Measurements from ENCODE around the gene PPP3R1. TPM values are rescaled to one million over a fixed set of nuclear protein-coding genes. Genes with fewer than 3 reads are reported as not detected.

PPP3R1 gene
- total and polyA plus RNA-seq, 9 of the 15 experiments (the other 6 are each of a cell fraction or from before 2014, with no cell fraction given), result 3.7 to 70.0 (median 24.8) TPM

- TF ChIP-seq, protein P1, sequence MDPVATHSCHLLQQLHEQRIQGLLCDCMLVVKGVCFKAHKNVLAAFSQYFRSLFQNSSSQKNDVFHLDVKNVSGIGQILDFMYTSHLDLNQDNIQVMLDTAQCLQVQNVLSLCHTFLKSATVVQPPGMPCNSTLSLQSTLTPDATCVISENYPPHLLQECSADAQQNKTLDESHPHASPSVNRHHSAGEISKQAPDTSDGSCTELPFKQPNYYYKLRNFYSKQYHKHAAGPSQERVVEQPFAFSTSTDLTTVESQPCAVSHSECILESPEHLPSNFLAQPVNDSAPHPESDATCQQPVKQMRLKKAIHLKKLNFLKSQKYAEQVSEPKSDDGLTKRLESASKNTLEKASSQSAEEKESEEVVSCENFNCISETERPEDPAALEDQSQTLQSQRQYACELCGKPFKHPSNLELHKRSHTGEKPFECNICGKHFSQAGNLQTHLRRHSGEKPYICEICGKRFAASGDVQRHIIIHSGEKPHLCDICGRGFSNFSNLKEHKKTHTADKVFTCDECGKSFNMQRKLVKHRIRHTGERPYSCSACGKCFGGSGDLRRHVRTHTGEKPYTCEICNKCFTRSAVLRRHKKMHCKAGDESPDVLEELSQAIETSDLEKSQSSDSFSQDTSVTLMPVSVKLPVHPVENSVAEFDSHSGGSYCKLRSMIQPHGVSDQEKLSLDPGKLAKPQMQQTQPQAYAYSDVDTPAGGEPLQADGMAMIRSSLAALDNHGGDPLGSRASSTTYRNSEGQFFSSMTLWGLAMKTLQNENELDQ (CRISPR knock-in tag; IDR thresholded peaks at IDR 0.05; ENCODE audit: borderline replicate concordance), result no peak
- TF ChIP-seq ZNF24 (IDR thresholded peaks at IDR 0.05) (no peak), ZNF717 (CRISPR knock-in tag; IDR thresholded peaks at IDR 0.05) (no peak), MED1 (CRISPR knock-in tag; IDR thresholded peaks at IDR 0.05; ENCODE audit: borderline replicate concordance) (no peak), ZBTB8A (IDR thresholded peaks at IDR 0.05; ENCODE audit: partially characterized antibody) (peak; percentile 66), SIRT6 (IDR thresholded peaks at IDR 0.05; ENCODE audit: low read depth, low read length) (no peak)
- TF ChIP-seq, protein P2, sequence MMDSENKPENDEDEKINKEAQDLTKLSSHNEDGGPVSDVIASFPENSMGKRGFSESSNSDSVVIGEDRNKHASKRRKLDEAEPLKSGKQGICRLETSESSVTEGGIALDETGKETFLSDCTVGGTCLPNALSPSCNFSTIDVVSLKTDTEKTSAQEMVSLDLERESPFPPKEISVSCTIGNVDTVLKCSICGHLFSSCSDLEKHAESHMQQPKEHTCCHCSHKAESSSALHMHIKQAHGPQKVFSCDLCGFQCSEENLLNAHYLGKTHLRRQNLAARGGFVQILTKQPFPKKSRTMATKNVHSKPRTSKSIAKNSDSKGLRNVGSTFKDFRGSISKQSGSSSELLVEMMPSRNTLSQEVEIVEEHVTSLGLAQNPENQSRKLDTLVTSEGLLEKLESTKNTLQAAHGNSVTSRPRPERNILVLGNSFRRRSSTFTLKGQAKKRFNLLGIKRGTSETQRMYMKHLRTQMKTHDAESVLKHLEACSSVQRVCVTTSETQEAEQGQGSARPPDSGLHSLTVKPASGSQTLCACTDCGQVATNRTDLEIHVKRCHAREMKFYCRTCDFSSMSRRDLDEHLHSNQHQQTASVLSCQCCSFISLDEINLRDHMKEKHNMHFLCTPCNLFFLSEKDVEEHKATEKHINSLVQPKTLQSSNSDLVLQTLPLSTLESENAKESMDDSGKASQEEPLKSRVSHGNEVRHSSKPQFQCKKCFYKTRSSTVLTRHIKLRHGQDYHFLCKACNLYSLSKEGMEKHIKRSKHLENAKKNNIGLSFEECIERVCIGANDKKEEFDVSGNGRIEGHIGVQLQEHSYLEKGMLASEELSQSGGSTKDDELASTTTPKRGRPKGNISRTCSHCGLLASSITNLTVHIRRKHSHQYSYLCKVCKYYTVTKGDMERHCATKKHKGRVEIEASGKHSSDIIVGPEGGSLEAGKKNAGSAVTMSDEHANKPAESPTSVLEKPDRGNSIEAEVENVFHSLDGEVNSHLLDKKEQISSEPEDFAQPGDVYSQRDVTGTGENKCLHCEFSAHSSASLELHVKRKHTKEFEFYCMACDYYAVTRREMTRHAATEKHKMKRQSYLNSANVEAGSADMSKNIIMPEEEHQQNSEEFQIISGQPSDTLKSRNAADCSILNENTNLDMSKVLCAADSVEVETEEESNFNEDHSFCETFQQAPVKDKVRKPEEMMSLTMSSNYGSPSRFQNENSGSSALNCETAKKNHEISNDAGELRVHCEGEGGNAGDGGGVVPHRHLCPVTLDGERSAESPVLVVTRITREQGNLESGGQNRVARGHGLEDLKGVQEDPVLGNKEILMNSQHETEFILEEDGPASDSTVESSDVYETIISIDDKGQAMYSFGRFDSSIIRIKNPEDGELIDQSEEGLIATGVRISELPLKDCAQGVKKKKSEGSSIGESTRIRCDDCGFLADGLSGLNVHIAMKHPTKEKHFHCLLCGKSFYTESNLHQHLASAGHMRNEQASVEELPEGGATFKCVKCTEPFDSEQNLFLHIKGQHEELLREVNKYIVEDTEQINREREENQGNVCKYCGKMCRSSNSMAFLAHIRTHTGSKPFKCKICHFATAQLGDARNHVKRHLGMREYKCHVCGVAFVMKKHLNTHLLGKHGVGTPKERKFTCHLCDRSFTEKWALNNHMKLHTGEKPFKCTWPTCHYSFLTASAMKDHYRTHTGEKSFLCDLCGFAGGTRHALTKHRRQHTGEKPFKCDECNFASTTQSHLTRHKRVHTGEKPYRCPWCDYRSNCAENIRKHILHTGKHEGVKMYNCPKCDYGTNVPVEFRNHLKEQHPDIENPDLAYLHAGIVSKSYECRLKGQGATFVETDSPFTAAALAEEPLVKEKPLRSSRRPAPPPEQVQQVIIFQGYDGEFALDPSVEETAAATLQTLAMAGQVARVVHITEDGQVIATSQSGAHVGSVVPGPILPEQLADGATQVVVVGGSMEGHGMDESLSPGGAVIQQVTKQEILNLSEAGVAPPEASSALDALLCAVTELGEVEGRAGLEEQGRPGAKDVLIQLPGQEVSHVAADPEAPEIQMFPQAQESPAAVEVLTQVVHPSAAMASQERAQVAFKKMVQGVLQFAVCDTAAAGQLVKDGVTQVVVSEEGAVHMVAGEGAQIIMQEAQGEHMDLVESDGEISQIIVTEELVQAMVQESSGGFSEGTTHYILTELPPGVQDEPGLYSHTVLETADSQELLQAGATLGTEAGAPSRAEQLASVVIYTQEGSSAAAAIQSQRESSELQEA (IDR thresholded peaks at IDR 0.05; ENCODE audit: low read depth), result peak; percentile 97
- TF ChIP-seq, protein P3, sequence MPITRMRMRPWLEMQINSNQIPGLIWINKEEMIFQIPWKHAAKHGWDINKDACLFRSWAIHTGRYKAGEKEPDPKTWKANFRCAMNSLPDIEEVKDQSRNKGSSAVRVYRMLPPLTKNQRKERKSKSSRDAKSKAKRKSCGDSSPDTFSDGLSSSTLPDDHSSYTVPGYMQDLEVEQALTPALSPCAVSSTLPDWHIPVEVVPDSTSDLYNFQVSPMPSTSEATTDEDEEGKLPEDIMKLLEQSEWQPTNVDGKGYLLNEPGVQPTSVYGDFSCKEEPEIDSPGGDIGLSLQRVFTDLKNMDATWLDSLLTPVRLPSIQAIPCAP (CRISPR knock-in tag; IDR thresholded peaks at IDR 0.05; ENCODE audit: borderline replicate concordance), result no peak
- TF ChIP-seq, protein P4, sequence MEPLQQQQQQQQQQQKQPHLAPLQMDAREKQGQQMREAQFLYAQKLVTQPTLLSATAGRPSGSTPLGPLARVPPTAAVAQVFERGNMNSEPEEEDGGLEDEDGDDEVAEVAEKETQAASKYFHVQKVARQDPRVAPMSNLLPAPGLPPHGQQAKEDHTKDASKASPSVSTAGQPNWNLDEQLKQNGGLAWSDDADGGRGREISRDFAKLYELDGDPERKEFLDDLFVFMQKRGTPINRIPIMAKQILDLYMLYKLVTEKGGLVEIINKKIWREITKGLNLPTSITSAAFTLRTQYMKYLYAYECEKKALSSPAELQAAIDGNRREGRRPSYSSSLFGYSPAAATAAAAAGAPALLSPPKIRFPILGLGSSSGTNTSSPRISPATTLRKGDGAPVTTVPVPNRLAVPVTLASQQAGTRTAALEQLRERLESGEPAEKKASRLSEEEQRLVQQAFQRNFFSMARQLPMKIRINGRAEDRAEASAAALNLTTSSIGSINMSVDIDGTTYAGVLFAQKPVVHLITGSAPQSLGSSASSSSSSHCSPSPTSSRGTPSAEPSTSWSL (CRISPR knock-in tag; IDR thresholded peaks at IDR 0.05; ENCODE audit: borderline replicate concordance), result no peak
- TF ChIP-seq, protein P5, sequence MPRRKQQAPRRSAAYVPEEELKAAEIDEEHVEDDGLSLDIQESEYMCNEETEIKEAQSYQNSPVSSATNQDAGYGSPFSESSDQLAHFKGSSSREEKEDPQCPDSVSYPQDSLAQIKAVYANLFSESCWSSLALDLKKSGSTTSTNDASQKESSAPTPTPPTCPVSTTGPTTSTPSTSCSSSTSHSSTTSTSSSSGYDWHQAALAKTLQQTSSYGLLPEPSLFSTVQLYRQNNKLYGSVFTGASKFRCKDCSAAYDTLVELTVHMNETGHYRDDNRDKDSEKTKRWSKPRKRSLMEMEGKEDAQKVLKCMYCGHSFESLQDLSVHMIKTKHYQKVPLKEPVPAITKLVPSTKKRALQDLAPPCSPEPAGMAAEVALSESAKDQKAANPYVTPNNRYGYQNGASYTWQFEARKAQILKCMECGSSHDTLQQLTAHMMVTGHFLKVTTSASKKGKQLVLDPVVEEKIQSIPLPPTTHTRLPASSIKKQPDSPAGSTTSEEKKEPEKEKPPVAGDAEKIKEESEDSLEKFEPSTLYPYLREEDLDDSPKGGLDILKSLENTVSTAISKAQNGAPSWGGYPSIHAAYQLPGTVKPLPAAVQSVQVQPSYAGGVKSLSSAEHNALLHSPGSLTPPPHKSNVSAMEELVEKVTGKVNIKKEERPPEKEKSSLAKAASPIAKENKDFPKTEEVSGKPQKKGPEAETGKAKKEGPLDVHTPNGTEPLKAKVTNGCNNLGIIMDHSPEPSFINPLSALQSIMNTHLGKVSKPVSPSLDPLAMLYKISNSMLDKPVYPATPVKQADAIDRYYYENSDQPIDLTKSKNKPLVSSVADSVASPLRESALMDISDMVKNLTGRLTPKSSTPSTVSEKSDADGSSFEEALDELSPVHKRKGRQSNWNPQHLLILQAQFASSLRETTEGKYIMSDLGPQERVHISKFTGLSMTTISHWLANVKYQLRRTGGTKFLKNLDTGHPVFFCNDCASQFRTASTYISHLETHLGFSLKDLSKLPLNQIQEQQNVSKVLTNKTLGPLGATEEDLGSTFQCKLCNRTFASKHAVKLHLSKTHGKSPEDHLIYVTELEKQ (CRISPR knock-in tag; IDR thresholded peaks at IDR 0.05), result no peak
These were observed 94.8 kb downstream of the PPP3R1 start, which contains the start of gene PNO1 (continued) for GRCh38 chr2:68157402-68158133.

Measured in K562 (cell line).